AG09309 (cell line): ENCODE data around the gene RSF1.
A peak's percentile ranks its signal among the peaks of the same experiment; 100 is the strongest.

Experiments
- DNase-seq: peaks from one replicate; pipeline ENCODE4 v3.0.0-alpha.2; 2010; ENCODE audit warnings: low read depth
- H3K4me3 ChIP-seq: 2 replicates; pipeline ENCODE4 v1.5.1; 2011; ENCODE audit warnings: mild to moderate bottlenecking, low read depth, low read length, moderate library complexity; ENCODE audit not compliant: control insufficient read depth
- TF ChIP-seq, protein P1 (sequence below): IDR thresholded peaks from 2 replicates; pipeline ENCODE4 v1.5.1; 2011; ENCODE audit warnings: mild to moderate bottlenecking, low read depth, low read length, inconsistent platforms; ENCODE audit not compliant: insufficient read depth, control insufficient read depth; ENCODE audit errors: missing control alignments

The RSF1 gene

DNA sequence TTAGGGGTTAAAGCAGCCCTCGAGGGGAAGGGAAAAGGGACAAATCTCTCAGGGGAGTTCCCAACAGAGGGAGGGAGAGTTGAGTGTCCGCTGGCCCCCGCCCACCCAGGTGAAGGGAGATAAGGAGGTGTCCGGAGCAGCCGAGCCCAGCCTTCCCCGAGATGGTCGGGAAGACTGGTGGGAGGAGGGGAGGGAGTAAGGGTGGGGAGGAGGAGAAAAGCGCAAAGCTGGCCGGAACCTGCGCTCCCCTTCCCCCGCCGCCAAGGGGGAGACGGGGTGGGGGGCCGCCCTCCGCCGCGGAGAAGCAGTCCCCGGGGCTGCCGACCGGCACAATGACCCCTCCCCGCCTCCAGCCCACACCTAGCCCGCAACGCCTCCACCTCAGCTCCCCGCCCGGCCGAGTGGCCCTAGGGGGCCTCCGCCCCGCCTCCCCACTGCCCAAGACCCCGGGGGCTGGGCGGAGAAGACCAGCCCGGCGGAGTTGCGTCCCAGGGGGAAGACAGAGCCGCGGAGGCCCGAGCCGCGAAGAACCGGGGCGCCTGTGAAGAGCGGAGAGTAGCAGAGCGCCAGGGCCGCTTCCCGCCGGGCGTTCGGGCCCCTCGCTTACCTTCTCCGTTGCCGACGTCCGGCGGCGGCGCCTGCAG, 479 bp downstream of the RSF1 start:
- peak overlapping the region; percentile 90 for H3K4me3 ChIP-seq
- TF ChIP-seq, protein P1, sequence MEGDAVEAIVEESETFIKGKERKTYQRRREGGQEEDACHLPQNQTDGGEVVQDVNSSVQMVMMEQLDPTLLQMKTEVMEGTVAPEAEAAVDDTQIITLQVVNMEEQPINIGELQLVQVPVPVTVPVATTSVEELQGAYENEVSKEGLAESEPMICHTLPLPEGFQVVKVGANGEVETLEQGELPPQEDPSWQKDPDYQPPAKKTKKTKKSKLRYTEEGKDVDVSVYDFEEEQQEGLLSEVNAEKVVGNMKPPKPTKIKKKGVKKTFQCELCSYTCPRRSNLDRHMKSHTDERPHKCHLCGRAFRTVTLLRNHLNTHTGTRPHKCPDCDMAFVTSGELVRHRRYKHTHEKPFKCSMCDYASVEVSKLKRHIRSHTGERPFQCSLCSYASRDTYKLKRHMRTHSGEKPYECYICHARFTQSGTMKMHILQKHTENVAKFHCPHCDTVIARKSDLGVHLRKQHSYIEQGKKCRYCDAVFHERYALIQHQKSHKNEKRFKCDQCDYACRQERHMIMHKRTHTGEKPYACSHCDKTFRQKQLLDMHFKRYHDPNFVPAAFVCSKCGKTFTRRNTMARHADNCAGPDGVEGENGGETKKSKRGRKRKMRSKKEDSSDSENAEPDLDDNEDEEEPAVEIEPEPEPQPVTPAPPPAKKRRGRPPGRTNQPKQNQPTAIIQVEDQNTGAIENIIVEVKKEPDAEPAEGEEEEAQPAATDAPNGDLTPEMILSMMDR, result no peak
- DNase-seq, result no peak

DNA sequence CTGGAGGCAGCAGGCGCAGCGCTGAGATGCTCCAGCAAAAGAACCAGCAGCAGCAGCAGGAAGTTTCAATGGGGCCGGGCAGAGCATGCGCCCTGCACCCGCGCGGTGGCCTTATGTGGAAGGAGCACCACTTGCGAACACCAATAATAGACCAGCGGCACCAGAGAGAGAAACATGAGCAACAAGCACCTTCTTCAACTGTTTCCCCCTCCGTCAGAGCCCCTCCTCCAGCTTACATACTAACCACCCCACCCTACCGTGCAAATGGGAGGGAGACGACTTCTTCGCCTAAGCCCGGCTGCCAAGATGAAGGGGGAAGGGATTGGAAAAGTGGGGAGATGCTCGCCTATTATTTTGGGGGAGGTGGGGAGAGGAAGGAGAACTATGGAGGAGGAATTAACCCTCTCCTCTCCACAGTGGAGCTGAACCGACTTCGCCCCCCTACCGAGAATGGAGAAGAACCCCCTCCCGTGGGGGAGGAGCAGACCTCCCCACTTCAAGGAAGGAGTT, 1.1 kb downstream of the RSF1 start:
- peak overlapping the region; percentile 90 for H3K4me3 ChIP-seq
- DNase-seq, result no peak
- TF ChIP-seq, protein P1, result no peak

DNA sequence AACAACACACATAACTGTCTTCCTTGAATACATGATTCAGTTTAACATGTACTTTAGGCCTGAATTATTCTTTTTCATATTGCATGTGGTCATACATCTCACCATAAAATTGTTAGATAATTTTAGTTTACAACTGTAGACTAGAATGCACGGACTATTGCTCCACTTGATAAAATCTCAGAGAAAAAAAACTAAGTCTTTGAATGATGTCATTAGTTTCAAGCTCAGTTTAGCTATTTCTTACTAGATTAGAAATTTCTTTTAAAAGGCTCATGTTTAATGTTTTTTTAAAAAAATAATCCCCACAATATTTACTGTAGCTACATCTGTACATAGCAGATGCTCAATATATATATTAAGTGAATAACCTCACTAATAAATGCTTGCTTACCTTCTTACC, 5.1 kb downstream of the RSF1 start:
- TF ChIP-seq, protein P1, result no peak
- no peak overlapping the region for H3K4me3 ChIP-seq
- no peak for DNase-seq

DNA sequence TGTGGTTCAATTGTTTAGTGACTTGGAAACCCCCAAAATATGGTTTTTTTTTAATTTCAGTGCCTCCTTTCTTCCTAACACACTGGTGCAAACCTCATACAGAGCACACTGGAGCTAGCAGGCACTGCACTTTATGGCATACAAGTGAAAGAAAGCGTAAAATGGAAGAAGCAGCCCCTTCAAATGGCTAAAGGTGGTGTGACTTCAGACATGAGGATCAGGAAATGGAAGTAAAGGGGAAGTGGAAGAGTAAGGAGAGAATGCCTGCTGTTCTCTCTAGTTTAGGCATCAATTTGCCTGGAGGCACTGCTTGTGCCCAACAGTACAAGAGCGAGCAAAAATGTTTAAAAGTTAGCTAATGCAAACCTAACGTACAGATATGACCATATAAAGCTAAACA, 5.7 kb downstream of the RSF1 start:
- TF ChIP-seq, protein P1, result no peak
- no peak for DNase-seq
- H3K4me3 ChIP-seq, result no peak overlapping the region

DNA sequence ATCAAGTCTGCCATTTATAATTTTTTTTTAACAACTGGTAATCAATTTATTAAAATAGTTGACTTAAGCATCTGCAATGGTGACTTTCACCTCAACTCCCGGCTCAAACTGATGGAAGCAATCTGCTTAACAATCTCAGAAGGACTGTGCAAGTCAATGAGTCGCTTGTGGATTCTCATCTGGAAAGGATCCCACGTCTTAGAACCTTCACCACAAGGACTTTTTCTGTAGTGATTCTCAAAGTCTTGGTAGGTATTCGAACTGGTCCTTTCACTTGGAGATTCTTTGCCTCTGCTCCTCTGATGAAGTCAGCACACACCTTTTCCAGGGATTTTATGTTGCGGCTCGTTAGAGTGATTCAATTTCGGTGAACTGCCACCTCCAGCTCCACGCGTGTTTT, 7.3 kb downstream of the RSF1 start:
- no peak for DNase-seq
- H3K4me3 ChIP-seq, result no peak overlapping the region
- TF ChIP-seq, protein P1, result no peak

DNA sequence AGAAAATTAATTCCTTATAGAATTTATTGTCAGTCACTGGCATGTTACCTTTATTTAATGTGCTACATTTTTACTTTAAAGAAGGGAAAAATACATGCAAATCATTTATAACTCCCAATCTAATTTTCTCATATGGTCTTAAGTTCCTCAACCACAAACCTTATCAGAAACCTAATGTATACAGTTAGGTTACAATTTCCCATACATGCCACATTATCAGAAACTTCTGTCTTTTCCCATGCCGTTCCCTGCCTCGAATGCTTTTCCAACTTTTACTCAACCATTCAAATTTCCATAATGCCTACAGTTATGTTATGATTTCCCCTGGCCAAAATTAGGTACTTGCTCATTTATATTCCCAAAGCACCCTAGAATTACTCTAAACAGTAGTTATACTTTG, 13.5 kb downstream of the RSF1 start:
- no peak for DNase-seq
- TF ChIP-seq, protein P1, result no peak

DNA sequence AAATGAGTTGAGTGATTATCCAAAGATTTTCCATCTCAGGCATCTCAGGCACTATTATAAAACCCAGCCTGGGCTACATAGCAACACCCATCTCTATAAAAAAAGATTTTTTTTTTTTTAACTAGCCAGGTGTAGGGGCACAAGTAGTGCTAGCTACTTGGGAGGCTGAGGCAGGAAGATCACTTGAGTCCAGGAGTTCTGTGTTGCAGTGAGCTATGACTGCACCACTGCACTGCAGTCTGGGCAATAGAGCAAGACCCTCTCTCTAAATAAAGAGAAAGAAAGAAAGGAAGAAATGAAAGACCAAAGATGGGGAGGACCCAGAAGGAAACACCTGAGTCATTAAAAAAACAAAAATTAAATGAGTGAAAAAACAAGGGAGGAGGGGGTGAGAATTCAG, 14.1 kb downstream of the RSF1 start:
- TF ChIP-seq, protein P1, result no peak
- no peak overlapping the region for H3K4me3 ChIP-seq
- DNase-seq, result no peak

More for the DNA sequence above, 13.5 kb downstream of the RSF1 start:
- H3K4me3 ChIP-seq, result no peak overlapping the region
